ENCODE data around the gene GALNT11.
"Not testable (repeated sequence)": the region's sequence is repeated elsewhere in the genome, so short reads cannot be mapped to it uniquely, and the experiment has no call there.

The GALNT11 gene

GRCh38 chr7:152027491-152028365 is 2.3 kb downstream of the GALNT11 start:
- DNase-seq (ENCODE audit: low spot score); FAIRE-seq: not testable (repeated sequence)

GRCh38 chr7:152030059-152030458 is 4.6 kb downstream of the GALNT11 start:
- not testable (repeated sequence) for DNase-seq (ENCODE audit: low spot score); FAIRE-seq

- DNase-seq (ENCODE audit: low spot score); FAIRE-seq: not testable (repeated sequence)
These were observed 5.2 kb downstream of the GALNT11 start for GRCh38 chr7:152030639-152031038.

- DNase-seq (ENCODE audit: low spot score) (no peak), FAIRE-seq (no peak)
These were observed 10.3 kb downstream of the GALNT11 start for GRCh38 chr7:152035817-152036216.

DNA sequence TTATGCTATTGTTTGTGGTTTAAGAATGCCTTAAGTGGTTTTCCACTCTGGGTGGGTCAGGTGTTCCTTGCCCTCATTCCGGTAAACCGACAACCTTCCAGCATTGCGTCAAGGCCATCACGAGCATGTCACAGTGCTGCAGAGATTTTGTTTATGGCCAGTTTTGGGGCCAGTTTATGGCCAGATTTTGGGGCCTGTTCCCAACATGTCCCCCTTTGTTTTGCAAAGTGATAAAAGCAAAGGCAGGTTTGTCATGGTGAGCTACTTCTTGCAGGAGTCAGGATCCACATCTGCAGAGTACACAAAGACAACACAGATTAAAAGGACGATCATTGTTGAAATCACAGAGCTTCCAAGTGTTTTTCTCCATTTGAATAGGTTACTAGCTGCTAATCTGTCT is 12.9 kb downstream of the GALNT11 start:
- DNase-seq (ENCODE audit: low spot score); FAIRE-seq: not testable (repeated sequence)

DNA sequence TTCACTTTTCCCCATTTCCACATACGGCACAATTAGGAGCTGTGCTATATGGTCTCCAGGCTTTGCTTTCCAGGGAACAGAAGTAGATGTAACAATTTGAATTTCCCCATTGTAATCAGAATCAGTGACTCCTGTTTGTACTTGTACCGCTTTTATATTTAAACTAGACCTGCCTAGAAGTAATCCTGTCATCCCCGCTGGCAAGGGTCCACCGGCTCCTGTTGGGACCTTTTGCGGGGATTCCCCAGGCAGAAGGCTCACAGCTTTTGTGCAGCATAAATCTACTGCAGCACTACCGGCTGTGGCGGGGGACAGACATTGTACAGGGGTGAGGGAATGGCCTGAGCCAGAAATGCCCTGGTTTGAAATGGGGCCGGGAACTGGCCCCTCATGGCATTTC is 17.6 kb downstream of the GALNT11 start:
- not testable (repeated sequence) for FAIRE-seq; DNase-seq (ENCODE audit: low spot score)

GRCh38 chr7:152044909-152045308 is 19.4 kb downstream of the GALNT11 start:
- not testable (repeated sequence) for FAIRE-seq; DNase-seq (ENCODE audit: low spot score)

GRCh38 chr7:152046531-152046930 is 21.1 kb downstream of the GALNT11 start:
- no peak for FAIRE-seq
- DNase-seq (ENCODE audit: low spot score), result no peak

DNA sequence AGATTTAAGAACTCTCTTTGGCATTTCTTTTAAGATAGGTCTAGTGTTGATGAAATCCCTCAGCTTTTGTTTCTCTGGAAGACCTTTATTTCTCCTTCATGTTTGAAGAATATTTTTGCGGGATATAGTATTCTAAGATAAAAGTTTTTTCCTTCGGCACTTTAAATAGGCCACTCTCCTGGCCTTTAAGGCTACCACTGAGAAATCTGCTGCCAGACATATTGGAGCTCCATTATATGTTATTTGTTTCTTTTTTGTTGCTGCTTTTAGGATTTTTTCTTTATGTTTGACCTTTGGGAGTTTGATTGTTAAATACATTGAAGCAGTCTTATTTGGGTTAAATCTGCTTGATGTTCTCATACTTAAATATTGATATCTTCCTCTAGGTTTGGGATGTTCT is 22.6 kb downstream of the GALNT11 start:
- no peak for FAIRE-seq

DNA sequence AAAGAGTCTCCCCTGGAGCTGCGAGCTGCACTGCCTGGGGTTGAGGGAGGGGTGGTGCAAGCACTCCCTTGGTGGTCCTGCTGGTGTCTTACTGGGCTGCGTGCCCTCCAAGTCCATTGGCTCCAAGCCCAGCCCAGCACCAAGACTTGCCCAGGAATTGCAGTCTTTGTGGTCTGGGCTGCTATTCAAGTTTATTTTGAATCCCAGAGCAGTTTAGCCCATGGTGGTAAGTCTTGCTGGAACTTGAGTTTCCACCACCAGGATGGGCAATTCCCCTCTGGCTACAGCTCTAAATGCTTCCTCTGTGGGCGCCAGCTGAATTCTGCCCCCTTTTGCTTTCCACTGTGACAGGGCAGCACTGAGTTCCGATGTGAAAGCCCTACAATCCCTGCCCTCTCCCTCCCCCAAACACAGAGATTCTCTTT is 25.1 kb downstream of the GALNT11 start:
- FAIRE-seq (no peak), DNase-seq (ENCODE audit: low spot score) (no peak)

More for the DNA sequence above, 22.6 kb downstream of the GALNT11 start:
- no peak for DNase-seq (ENCODE audit: low spot score)

- no peak for DNase-seq (ENCODE audit: low spot score)
- no peak for FAIRE-seq
These were observed 26.5 kb downstream of the GALNT11 start for GRCh38 chr7:152051968-152052367.

DNA sequence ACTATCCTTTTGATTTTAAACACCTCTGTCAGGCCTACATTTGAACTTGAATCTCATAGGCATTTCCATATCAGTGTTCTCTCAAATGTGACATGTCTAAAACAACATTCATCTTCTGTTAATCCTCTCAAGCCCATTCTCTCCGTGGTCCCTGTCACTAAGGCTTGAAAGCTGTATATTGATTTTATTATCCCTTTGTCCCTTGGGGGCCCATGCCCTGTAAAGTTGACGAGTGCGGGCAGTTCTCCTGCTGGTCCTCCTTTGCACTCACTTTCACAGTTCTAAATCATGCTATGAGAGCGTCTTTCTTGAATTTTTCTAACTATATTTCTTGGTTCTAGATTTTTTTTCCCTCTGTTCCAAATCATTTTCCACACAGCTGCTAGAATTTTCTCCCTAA is 27.3 kb downstream of the GALNT11 start:
- DNase-seq (ENCODE audit: low spot score) (no peak), FAIRE-seq (no peak)

GRCh38 chr7:152054367-152055230 is 29.1 kb downstream of the GALNT11 start:
- DNase-seq (ENCODE audit: low spot score), result no peak
- no peak for FAIRE-seq

DNA sequence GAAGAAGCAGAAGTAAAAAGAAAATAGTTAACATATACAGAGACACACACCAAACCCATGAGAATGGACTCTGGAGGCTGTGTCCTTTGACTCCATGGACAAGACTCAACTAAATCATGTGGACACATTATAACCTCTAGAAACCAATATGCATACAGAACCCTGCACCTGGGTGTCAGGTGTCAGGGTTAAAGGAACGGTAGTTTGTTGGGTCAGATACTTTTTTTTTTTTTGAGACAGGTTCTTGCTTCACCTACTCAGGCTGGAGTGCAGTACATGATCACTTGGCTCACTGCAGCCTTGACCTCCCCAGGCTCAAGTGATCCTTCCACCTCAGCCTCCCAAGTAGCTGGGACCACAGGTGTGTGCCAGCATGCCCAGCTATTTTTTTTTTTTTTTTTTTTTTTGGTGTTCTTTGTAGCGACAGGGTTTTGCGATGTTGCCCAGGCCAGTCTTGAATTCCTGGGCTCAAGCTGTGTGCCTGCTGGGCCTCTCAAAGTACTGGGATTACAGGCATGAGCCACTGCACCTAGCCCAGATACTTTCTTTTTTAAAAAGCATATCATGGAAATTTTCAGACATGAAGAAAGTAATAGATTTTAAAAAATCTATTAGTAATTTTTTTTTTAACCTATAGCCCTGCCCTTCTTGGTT is 31.3 kb downstream of the GALNT11 start:
- FAIRE-seq, result no peak
- DNase-seq (ENCODE audit: low spot score), result no peak

GRCh38 chr7:152059311-152059710 is 33.8 kb downstream of the GALNT11 start:
- FAIRE-seq, result no peak
- DNase-seq (ENCODE audit: low spot score), result no peak

GRCh38 chr7:152061086-152061485 is 35.6 kb downstream of the GALNT11 start:
- FAIRE-seq; DNase-seq (ENCODE audit: low spot score): not testable (repeated sequence)

GRCh38 chr7:152063192-152063591 is 37.7 kb downstream of the GALNT11 start:
- not testable (repeated sequence) for FAIRE-seq; DNase-seq (ENCODE audit: low spot score)

GRCh38 chr7:152063821-152064220 is 38.3 kb downstream of the GALNT11 start:
- not testable (repeated sequence) for DNase-seq (ENCODE audit: low spot score); FAIRE-seq

DNA sequence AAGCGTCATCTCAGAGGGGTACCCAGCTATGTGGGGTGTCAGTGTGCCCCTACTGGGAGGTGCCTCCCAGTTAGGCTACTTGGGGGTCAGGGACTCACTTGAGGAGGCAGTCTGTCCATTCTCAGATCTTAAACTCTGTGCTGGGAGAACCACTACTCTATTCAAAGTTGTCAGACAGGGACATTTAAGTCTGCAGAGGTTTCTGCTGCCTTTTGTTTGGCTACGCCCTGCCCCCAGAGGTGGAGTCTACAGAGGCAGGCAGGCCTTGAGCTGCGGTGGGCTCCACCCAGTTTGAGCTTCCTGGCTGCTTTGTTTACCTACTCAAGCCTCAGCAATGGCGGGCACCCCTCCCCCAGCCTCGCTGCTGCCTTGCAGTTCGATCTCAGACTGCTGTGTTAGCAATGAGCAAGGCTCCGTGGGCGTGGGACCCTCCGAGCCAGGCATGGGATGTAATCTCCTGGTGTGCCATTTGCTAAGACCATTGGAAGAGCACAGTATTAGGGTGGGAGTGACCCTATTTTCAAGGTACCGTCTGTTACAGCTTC is 40.4 kb downstream of the GALNT11 start:
- DNase-seq (ENCODE audit: low spot score); FAIRE-seq: not testable (repeated sequence)

DNA sequence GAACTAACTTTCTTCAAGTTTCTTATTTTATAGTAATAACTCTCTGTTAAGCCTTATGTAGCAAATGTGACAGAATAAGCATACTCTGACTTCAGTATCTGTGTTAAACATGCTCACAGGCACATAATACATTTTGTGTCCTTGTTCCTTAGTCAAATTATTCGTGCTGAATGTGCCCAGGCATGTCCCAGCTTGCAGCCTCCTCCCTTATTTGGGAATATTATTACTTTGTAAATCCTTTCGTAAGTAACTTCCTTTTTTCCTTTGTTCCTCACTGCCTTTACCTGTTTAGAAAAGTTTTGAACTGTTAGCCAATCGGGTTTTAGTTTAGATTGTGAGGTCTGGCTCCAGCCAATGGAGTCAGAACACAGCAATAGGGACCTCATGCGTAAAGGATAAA is 46.9 kb downstream of the GALNT11 start:
- DNase-seq (ENCODE audit: low spot score), result no peak
- no peak for FAIRE-seq

DNA sequence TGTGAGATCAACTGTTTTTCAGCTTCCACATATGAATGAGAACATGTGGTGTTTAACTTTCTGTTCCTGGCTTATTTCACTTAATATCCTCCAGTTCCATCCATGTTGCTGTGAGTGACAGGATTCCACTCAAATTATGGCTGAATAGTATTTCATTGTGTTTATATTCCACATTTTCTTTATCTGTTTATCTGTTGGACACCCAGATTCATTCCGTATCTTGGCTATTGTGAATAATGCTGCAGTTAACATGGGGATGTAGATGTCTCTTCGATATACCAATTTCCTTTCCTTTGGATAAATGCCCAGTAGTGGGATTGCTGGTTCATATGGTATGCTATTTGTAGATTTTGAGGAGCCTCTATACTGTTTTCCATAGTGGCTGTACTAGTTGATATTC is 47.9 kb downstream of the GALNT11 start:
- DNase-seq (ENCODE audit: low spot score) (no peak), FAIRE-seq (no peak)
